ENCODE results near the gene GPHB5.
"Not testable (repeated sequence)": the region's sequence is repeated elsewhere in the genome, so short reads cannot be mapped to it uniquely, and the experiment has no call there.

Gene GPHB5

DNA sequence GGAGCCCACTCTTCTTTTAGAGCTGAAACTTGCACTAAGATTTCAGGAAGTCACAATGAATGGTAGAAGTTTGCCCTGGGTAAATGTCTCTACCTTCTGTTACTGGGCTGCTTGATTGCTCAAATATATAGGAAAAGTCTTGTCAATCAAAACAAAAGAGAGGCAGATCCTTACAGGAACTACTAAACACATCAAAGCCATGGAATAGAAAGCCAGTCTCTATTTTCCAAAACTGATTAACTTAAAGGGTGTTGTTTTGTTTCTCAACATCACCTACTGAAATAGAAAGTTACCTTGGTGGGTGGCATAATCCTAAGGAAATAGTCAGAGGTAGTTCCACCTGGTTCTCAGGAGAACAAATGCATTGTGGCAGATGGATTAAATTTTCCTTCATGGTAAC lies at the start of gene GPHB5:
TSS of gene GPHB5 (minus strand) at position 101 of the 400 bp plus-strand sequence. CDS start 1,086 bp downstream, outside the sequence.
- DNase-seq: no peak

GRCh38 chr14:63367742-63368364 lies 49.1 kb upstream of the GPHB5 start:
- no peak for DNase-seq

GRCh38 chr14:63362389-63362819 lies 43.7 kb upstream of the GPHB5 start:
- DNase-seq: no peak

GRCh38 chr14:63361790-63362189 lies 43.1 kb upstream of the GPHB5 start:
- DNase-seq: no peak

DNA sequence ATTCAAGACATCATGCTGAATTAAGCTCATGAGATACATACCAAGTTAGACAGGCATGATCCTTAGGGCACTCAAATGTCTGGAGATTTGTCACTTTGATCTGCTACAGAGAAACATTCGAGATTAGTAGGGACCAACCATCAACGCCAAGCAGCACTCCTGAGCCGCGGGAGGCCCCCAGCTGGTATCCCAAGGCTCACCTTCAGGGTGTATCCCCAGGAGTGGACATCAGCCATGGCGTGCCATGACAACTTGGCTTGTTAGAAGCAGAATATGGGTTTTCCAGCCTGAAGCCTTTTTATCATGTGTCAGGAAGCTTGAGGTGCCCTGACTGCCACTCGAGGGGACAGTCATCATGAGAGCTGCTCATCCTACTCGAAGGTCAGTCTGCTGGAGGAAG lies 39.1 kb upstream of the GPHB5 start:
- no peak for DNase-seq

- DNase-seq: no peak
These were observed 27.1 kb upstream of the GPHB5 start for GRCh38 chr14:63345826-63346225.

DNA sequence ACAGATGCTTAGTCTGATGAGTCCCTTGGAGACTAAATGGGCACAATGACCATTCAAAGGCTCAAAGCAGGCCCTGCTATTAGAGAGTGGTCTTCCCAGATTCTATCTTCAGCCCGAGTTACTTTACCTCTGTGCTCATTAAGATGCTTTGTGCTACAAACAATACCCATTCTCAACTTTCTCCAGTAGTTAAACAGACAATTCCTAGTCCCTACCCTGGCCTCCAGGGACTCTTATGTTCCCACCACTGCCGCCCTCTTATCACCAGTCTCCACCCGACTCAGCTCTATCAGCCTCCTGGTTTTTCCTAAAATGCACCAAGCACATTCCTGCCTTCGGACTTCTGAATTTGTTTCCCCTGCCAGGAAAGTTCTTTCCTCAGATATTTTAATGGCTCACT lies 25.6 kb upstream of the GPHB5 start:
- DNase-seq: no peak

- DNase-seq: peak; percentile 55
These were observed 25.1 kb upstream of the GPHB5 start for GRCh38 chr14:63343878-63344277.

GRCh38 chr14:63342371-63342770 lies 23.6 kb upstream of the GPHB5 start:
- DNase-seq: no peak

GRCh38 chr14:63328787-63329737 lies 10.3 kb upstream of the GPHB5 start:
- no peak for DNase-seq

GRCh38 chr14:63326840-63327239 lies 8.1 kb upstream of the GPHB5 start:
- DNase-seq: no peak

DNA sequence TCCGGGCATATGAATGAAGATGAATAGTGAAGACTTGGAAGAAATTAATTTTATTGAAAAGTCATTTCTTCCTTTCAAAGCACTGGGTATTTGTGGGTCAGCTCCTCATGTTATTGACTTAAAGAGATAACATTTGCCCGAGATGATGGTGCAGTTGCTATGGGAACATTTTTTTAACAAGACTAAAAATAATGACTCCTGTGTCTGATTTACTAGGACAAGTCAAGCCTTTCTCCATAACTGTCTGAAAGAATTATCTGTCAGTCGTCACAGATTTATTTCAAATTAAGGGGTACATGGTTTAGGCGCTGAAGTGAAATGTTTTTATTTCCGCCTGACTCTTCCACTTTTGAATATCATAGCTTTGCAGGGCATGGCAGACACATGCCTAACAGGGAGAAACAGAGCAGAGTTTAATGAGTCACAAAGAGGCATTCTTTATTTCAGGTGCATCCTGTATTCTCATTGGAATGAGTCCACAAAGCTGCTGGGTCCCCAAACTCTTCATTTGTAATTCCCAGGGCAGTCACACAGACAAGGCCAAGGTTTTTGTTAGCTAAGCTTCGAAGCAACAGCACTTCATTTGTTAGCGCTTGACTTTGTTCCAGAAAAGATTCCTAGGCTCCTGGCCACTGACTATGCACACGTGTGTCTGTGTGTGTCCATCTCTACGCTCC lies 4.3 kb upstream of the GPHB5 start:
- DNase-seq: no peak

DNA sequence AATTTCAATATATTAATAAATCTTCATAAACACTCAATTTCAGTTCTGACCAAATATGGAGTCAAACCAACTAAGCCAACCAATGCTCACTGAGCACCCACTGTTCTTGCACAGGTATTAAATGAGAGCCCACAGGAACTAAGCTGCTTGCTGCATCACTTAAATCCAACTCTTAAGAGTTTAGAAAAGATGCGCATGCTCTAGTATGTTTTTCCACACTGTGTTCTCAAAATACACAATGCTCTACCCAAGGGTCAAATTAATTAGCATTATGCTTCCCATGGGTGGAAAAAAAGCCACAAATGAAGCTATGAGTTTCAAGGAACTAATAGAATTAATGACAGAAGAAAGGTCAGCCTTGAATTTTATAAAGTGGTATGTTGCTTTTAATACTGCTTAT lies 3.7 kb upstream of the GPHB5 start:
- no peak for DNase-seq

GRCh38 chr14:63308723-63309317 lies 9.9 kb downstream of the GPHB5 start:
- peak; percentile 10 for DNase-seq

GRCh38 chr14:63304429-63304828 lies 14.3 kb downstream of the GPHB5 start:
- not testable (repeated sequence) for DNase-seq

- no peak for DNase-seq
These were observed 16.7 kb downstream of the GPHB5 start for GRCh38 chr14:63301891-63302534.

DNA sequence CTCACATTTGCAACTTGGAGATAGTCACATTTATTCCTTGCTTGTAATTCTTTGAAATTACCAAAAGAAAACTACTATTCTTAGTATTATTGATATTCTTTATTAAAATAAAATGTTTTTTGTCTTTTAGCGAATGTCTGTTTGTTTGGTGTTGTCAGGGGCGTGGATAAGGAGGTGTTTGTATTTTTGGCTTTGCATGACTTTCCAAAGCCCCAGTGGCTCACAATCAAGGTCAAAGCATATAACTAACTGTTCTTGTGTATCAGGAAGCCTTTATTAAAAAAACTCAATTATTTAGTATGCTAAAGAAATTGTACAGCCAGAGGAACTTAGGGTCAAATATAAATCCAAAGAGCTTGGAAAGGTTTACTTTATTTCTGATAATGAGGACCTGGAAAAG lies 17.9 kb downstream of the GPHB5 start:
- no peak for DNase-seq

DNA sequence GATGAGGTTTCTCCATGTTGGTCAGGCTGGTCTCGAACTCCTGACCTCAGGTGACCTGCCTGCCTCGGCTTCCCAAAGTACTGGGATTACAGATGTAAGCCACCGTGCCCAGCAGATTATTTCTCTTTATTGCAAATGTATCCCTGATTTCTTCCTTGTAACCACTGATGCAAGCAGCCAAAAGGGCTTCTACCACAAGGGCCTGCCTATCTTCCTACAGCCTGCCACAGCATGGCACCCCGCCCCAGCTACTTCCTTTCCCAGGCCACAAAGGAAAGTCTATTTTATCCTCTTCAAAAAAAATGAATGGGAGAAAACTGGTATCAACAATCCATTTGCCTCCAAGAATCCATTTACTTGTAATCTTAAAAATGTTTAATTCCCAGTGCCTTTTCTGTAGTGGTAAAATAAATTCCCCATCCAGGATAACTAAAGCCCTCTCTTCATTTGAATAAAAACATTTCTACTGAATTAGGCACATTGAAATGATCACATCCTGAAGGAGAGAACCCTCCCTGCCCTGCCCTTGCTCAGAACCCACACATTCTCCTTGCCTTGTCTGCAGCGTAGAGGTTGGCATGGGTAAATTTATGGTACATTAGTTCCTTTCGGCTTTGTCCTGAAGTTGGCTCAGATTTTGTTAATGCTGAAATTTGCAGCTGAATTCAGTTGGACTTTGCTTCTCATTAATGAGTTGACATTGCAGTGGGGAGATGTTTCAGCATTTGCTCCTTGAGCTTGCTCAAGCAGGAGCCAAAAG lies 19.2 kb downstream of the GPHB5 start:
- no peak for DNase-seq

DNA sequence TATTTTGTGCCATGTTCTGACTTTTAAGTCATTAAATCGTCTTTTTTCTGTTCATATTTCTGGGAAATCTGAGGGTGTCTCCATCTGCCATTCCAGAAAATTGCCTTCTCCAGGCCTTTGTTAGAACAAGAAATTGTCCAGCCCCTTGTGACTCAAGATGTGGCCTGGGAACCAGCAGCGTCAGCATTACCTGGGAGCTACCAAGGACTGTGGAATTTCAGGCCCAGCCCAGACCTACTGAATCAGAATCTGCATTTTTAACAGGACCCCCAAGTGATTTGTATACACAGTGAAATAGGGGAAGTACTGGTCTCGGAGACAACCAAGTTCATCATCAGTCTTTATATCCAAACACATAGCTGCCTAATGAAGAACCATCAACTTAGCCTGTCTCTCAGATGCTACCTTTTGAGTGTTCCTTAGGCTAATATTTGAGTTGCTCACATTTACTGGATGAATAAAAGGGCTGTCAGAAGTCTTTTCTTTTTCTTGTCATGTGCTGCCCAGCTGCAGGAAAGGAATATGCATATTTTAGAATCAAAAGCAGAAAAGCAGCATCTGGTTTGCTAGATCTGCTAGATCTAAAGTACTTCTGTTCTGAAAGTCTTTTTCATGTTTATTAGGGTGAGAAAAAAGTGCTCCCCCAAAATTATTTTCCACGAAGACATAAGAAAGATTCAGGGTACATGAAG lies 21.2 kb downstream of the GPHB5 start:
- no peak for DNase-seq

DNA sequence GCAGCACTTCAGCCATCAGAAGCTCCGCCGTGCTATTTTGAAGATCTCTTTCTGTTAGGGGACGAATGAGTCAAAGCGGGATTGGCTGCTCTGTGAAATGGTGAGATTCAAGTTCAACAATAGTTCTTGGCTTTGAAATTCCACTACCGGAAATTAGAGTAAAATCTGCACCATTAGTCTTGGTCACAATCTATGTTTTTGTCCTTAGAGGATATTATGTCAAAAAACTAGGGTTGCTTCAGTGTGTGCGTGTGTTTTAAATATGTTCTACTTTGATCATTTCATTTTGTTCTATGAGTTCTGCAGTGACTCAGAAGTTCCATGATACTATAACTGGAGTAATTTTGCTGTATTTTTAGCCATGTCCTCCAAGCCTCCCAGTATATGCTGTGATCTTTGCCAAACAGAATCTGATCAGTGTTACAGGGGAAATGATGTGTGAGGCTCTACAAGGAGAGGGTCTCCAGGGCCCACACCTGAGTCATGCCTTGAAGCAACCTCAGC lies 22.6 kb downstream of the GPHB5 start:
- no peak for DNase-seq

- no peak for DNase-seq
These were observed 23.5 kb downstream of the GPHB5 start for GRCh38 chr14:63295231-63295685.
